Activated T-cell treated with anti-CD3 and anti-CD28 coated beads for 4 hours (primary cell): ENCODE data around the gene OSBPL7.
"Not testable (repeated sequence)": the region's sequence is repeated elsewhere in the genome, so short reads cannot be mapped to it uniquely, and the experiment has no call there.

Experiments used
- DNase-seq: peaks from one replicate; pipeline ENCODE4 v3.0.0-alpha.2; 2020

Gene OSBPL7

DNA sequence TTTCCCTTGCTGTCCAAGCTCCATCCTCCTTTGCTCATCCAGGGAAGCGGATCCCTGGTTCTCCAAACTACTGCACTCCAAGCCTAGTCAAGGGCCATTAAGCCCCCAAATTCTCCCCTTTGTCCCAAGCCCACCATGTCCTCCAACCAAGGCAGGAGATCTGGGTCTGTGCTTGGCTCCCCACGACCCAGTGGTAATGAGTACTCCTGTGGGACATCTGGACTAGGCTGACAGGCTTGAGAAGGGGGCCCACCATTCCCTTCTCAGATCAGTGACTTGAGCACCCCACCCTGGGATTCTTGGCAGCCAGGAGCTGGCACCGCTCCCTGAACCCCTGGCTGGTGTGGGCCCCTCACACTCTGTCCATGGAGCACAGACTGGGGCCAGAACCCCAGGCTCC lies 17.1 kb downstream of the OSBPL7 start:
- no peak for DNase-seq

DNA sequence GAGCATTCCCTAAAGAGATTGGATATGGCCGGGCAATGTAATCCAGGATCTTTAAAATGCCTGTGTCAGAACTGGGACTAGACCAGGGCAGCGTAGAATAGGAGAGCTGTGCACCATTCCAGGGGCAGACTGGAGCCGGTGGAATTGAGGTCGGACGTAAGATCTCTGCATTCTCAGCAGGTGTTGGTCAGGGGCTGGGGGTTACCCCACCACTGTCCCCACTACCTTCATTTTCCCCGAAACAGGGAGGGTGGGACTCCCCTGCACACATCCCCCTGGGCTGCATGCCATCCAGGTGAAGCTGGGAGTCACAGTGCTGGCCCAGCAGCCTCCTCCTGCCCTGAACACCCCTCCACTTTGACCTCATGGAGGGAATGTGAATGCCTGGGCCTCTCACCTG lies 17.8 kb downstream of the OSBPL7 start:
- no peak for DNase-seq

DNA sequence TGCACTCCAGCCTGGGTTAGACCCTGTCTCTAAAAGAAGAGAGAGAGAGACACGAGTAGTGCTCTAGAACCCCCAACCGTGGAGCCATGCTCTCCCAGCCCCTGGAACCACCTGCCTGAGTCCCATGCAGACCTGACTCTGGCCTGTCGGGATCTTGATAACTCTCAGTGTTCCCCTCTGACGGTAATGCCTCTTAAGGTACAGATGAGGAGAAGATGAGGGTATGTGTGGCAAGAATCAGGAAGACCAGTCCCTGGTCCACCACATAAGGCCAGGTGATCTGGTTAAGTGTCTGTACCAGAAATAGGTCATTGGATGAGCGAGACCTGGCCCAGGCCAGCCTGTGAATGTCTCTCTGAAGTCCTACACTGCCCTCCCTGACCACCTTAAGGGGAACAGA lies 18.4 kb downstream of the OSBPL7 start:
- no peak for DNase-seq

DNA sequence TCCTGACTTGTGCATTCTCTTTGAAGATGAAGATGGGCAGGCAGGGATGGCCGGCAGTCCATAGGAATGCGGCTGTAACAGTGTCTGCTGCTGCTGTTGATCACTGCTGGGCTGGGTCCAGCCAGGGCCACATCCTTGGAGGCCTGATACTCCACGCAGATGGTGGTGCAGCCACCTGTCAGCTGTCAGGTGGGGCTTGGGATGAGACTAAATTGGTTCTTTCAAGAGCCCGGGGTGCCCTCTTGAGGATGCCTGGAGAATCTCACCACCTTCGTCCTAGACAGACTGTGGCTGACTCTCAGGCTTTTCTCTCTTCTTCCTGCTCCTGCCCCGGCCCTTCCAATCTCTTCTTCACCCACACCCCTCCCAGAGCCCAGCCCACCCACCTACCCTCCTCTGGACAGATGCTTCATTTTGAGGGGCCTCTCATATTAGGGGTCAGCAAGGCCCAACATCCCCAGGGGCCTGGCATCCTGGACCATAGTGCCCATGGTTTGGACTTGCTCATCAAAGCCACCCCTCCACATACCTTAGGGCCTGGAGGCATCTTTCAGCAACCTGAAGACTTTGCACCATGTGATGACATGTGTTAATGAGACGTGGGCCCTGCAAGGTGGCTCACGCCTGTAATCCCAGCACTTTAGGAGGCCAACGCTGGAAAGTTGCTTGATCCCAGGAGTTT lies 19.1 kb downstream of the OSBPL7 start:
- peak; percentile 52 for DNase-seq

DNA sequence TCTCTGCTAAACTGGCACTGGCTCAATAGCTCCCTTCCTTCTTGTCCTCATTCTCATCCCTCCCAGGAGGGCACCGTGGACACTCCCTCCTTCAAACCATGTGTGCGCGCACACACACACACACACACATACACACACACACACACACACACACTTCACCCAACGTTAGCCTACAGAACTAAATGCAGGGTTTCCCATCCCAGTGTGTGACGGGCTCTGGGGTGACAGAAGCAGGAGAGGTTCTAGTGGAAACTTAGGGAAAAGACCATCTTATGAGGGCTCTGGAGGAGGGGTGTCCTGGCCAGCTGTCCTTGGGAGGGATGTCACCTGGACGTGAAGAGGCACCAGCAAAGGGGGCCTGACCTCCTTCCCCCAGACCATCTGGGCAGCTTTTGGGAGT lies 19.7 kb downstream of the OSBPL7 start:
- DNase-seq = no peak

DNA sequence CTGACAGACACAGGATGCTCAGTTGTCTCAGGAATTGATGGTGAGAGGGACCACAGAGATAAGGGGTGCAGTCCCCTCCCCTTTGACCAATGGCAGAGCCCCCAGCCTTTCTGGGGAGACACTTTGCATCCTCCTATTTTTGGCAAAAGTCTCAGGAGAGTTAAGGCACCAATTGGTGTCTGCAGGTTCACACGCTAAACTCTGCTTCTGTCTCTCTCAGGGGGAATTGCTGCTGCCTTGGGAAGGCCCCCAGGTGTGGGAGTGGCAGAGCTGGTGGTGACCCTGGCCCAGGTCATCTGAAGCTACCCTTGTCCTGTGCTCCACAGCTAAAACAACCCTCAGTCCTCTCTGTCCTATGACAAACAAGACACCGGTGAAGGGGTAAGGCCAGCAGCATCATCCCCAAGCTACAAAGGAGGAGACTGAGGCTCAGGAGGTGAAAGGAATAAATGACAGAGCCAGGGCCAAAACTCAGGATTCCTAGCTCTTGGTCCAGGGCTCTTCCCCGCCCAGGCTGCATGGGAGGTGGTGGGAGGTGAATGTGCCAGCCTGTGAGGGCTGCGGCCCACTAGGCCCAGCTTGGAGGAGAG lies 20.3 kb downstream of the OSBPL7 start:
- no peak for DNase-seq

DNA sequence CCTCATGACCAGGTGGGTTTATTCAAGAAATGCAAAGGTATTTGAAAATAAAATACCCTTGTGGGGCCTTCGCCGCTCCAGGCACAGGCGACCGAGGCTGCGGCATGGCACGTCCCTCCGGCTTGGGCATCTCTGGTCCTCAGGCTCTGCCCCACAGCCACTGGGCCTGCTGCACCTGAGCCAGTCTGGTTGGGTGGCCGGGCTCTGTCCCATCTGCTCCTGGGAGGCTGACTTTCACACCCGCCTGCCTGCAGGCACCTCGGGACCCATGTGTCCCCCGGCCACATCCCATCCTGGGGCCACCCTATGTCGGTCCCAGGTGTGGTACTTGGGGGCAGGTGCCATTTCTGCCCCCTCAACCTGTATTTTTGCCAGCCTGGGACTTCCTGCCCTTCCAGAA lies 20.9 kb downstream of the OSBPL7 start:
- no peak for DNase-seq

DNA sequence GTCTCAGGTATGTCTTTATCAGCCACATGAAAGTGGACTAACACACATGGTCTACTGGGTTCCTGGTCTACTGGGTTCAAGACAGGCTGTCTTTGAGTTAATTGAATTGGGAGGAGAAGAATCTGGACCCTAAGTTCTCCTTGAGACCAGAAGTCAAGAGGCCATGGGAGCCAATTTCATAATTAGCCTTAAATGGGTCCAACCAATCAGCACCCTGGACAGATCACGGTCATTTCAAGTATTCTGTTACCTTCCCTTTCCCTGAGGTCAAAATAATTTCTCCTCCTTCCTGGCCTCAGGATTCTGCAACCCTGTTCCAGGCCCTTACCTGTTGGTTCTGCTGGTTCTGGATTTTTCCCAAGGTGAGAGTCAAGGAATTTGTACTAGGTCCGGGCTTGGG lies 23.8 kb downstream of the OSBPL7 start:
- DNase-seq = no peak

DNA sequence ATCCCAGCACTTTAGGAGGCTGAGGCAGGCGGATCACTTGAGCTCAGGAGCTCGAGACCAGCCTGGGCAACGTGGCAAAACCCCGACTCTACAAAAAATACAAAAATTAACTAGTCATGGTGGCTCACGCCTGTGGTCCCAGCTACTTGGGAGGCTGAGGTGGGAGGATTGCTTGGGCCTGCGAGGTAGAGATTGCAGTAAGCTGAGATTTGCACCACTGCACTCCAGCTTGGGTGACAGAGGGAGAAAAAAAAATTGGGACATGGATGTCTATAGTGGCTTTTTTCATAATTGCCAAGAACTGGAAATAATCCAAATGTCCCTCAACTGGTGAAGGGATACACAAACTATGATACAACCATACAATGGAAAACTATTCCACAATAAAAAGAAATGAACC lies 28.6 kb downstream of the OSBPL7 start:
- DNase-seq = no peak

DNA sequence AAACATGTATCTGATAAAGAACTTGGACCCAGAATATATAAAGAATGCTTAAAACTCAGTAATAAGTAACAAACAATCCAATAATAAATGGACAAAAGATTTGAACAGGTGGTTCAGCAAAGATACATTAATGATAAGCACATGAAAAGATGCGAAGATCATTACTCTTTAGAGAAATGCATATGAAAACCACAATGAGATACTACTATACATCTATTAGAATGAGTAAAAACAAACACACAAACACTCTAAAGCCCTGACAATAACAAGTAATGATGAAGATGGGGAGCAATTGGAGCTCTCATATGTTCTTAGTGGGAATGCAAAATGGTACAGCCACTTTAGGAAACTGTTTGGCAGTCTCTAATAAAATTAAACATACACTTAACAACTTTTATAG lies 29.1 kb downstream of the OSBPL7 start:
- no peak for DNase-seq

DNA sequence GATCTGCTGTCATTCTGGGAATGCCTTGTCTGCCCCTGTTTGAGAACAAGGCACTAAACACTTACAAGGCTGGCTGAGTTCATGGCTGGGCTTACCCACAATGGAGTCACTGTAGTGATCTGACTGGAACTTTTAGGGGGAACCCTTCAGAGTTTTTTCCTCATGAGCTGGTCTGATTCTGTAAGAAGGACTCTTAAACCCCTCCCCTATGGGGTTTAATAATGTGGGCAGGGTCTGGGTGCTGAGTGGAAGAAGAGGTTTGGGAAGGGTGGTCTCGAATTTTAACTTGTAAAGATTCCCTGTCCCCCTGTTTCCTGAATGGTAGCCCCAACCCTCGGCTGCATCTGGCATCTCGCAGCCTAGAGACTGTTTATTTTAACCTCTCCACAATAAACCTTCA lies 30.6 kb downstream of the OSBPL7 start:
- DNase-seq = no peak

DNA sequence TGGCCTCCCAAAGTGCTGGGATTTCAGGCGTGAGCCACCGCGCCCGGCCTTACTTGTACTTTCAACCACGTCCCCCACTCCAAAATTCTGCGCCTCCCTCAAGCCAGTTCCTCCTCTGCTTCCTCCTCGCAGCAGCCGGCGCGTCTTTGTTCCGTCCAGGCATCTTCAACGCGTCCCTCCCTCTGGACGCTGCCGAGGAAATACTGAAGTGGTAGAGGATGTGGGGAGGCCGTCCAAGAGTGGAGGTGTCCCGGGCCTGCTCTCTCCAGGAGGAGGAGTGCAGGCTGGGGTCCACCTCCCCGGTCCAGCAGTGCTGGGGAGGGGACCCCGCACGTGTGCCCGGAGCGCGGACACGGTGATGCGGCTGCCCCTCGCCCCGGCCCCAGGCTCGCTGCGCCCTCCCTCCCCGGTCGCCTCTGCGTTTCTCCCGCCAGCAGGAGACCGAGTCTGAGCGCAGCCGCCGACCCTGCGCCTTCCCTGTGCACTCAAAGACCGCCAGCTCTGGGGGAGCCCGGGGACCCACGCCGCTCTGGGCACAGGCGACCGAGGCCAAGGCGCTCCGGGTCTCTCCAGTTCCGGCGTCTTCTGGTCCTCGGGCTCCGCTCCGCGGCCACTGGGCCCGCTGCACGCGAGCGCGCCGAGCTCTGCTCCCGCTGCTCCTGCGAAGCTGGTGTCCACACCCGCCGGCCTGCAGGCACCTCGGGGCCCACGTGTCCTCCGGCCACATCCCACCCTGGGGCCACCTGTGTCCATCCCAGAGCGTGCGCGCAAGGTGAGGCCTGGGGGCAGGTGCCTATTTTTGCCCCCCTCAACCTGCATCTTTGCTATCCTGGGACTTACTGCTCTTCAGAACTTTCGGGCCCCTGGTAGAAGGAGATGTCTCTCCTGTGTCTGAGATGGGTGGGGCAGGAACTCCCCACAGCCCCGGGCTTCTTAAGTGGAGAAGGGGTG lies 31.7 kb downstream of the OSBPL7 start:
- peak; percentile 34 for DNase-seq

DNA sequence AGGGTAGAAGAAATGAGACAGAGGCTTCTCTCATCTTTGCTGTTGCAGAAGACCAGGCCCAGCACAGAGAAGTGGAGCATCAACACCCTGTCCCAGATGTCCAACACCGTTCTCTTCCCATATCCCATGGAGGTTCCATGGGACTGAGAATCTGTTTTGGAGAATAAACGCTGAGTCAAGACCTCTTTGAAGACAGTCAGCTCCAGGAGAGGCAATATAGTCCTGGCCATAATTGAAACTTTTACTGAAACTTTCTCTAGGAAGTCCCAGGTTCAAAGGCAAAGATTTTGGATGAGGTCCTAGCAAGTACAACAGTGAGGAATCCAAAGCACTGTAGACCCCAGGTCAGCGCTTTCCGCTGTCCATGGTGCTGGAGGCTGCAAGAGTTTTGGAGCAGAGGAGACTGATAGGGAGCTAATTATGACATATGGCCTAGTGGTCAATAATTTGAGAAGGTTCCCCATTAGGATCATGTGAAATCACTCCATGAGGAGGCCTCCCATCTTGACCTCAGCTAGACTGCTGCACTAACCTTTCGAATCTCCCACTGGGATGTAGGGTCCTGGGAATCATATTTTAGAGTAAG lies 36.0 kb downstream of the OSBPL7 start:
- DNase-seq = no peak

DNA sequence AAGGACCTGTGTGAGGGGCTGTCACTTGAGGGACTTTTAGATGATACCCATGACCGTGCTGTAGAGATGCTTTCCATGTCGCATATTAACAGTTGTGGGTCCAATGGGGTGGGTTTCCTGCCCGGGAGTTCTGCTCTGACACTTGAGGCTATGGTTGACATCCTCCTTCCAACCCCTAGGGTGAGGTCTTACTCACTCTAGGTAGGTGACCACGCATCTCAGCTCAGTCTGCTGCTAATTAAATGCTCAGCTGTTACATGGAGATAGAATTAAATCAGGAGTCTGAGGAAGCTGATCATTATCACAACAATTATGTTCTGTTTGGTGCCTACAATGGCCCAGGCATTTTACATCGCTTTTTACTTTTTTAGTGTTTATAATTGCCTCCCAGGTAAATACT lies 40.2 kb downstream of the OSBPL7 start:
- no peak for DNase-seq

DNA sequence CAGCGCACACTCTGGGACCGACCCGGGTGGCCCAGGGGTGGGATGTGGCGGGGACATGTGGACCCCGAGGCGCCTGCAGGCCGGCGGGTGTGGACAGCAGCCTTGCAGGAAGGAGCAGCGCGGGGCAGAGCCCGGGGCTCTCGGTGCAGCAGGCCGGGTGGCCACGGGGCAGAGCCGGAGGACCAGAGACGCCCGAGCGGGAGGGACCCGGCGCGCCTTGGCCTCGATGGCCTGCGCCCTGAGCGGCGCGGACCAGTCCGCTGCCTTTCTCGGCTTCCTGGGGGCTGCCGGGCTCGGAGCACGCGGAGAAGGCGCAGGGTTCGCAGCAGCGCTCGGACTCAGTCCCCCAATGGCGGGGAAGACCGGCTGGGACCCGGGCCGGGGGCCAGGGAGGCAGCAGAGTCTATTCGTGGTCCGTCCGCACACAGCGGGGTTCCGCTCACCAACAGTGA lies 43.4 kb downstream of the OSBPL7 start:
- no peak for DNase-seq

DNA sequence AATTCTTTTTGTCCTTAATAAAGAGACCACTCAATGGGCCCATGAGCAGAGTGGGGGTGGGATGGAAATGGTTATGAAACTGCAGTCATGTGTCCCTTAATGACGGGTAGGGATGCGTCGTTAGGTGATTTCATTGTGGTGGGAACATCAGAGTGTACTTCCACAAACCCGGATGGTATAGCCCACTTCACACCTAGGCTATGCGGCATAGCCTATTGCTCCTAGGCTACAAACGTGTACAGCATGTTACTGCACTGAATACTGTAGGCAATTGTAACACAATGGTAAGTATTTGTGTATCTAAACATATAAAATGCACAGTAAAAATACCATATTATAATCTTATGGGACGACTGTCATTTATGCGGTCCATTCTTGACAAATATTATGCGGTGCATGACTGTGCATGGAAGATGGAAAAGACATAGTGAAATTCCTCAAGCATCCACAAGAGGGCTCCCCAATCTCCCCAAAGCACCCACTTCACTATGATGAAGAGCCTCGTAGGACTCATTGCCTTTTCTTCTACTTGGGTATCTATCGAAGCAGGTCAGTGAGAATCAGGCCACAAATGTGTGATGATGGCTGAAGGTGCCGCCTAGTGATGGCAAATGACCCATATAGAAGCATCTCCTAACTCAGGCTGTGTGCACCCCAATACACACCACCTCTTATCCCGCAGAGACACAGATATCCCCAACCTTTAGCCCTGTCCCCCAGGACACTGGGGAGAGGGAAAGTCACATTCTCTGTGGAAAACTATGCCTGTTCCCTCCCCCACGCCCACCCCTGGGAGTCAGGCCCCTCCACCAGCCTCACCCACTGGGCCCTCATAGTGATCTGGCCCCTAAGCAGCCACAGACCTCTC lies 45.0 kb downstream of the OSBPL7 start:
- peak; percentile 23 for DNase-seq

DNA sequence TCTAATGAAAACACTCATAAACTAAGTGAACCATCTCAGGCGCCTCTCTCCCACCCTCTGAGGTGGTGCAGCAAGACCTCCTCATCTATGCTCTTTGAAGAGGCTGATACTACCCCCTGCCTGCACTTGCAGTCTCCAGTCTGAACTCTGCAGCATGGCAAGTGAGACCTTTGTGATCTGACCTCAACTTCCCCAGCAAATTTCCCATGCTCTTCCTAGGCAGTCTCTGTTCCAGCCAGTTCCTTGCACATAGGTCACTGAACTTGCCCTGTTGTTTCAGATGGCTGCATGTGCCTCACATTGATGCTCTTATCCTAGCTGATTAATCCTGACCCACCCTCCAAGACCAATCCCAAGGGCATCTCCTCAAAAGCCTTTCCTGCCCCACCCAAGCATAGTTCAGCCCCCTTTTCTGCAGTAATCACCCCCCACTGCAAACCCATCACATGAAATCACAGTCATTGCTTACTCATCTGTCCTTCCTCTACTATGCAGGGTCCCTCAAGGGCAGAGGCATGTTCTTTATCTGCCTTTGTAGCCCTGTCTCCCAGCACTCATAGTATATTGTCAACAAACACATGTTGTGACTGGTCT lies 46.5 kb downstream of the OSBPL7 start:
- no peak for DNase-seq

DNA sequence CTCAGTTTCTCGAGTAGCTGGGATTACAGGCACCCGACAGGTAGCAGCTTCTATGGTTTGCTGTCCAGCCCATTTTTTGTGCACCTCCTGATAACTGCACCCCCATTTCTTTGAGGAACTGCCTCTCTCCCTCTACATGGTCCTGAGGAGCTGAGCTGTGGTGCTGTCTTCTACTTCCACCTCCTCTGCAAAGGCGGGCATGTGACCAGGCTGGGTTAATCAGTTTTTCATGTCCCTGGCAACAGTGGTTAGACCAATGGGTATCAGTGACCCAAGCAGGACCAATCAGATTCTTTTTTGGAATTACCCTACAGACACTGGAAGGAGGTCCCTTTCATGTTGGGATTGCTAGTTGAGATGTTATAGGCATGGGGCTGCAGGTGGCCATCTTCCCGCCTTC lies 47.3 kb downstream of the OSBPL7 start:
- DNase-seq = no peak

DNA sequence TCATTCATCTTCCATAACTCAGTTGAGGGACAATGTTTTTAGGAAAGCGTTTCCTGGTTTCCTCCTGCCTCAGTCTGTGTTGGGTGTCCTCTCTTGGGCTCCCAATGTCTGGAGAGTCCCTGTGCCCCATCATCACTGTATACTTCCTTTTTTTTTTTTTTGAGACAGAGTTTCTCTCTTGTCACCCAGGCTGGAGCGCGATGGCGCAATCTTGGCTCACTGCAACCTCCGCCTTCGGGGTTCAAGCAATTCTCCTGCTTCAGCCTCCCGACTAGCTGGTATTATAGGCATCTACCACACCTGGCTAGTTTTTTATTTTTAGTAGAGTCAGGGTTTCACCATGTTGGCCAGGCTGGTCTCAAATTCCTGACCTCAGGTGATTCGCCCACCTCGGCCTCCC lies 47.9 kb downstream of the OSBPL7 start:
- not testable (repeated sequence) for DNase-seq

DNA sequence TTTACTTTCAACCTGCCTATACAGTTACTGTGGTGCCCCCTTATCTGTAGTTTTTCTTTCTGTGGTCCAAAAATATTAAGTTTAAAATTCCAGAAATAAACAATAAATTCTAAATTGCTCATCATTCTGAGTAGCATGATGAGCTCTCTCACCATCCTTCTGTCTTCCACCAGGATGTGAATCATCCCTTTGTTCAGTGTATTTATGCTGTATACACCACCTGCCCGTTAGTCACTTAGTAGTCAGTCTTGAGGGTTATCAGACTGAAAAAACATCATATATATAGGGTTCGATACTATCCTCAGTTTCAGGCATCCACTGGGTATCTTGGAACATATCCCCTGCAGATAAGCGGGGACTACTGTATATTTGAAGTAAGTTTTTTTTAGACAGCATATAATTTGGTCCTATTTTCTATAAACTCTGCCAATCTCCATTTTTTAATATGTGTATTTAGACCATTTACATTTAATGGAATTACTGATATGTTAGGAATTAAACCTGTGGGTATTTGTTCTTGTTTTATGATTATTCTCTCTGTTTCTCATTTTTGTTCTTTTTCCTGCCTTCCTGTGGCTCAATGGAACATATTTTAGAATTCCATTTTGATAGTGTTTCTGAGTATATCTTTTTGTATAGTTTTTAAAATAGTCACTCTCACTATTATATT lies 57.5 kb downstream of the OSBPL7 start:
- DNase-seq = no peak

DNA sequence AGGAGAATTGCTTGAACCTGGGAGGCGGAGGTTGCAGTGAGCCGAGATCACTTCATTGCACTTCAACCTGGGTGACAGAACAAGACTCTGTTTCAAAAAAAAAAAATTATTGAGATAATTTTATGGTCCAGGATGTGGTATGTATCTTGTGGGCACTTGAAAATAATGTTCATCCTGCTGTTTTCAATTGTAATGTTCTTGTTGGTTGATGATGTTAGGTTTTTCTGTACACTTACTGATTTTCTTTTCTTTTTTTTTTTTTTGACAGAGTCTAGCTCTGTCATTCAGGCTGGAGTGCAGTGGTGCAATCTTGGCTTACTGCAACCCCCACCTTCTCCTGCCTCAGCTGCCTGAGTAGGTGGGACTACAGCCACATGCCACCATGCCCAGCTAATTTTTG lies 58.9 kb downstream of the OSBPL7 start:
- no peak for DNase-seq
